ENCODE results near the gene CPN2. TPM values are rescaled to one million over a fixed set of nuclear protein-coding genes. Genes with fewer than 3 reads are reported as not detected.

CPN2 gene
- total and polyA plus RNA-seq, 10 of the 15 experiments (the other 5 are each of a cell fraction or from before 2014, with no cell fraction given), result not detected

DNA sequence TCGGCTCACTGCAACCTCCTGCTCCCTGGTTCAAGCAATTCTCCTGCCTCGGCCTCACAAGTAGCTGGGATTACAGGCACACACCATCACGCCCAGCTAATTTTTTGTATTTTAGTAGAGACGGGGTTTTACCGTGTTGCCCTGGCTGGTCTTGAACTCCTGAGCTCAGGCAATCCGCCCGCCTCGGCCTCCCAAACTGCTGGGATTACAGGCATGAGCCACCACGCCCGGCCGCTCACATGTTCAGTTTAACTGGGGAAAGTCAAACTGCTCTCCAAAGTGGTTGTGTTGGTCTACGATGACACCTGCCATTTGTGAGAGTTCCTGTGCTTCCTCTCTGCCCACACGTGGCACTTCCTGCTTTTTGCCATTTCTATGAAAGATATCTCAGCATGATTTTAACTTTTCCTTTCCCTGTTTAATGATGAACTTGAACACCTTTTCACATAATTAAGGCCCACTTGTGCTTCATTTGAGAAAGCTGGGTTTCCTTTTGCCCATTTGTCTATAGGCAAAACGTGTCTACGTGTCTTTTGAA, 48.8 kb upstream of the CPN2 start:
- intact Hi-C loops (cut with micrococcal nuclease; ENCODE audit: unreplicated experiment) (no loop called here), in situ Hi-C loops (cut with MboI) (no loop called here)
- H3K9me3 ChIP-seq (replicated peaks; ENCODE audit: control insufficient read depth, insufficient read depth, low read length), result no peaks in the 10 kb centered on the region
- H3K4me1 ChIP-seq (ENCODE audit: control insufficient read depth, insufficient read depth, low read length), result peaks cover 7% of the 10 kb centered on the region
- H3K4me2 ChIP-seq (ENCODE audit: control insufficient read depth, insufficient read depth), result no peak overlapping the region
- ChIA-PET CTCF (interaction anchor here (1.6 kb wide), 1 partner anchor 194 kb away, joined by 3 read pairs; no protein-coding TSS in a partner anchor), SMC1A (ENCODE audit: uncharacterized antibody, unreplicated experiment) (no interaction called here), POLR2A (interaction anchor here (0.6 kb wide), 1 partner anchor 456 kb away, joined by 4 read pairs; no protein-coding TSS in a partner anchor), RAD21 (ENCODE audit: unreplicated experiment) (no interaction called here)
- FAIRE-seq (no peak), DNase-seq (ENCODE audit: low read depth, low spot score) (no peak), ATAC-seq (no peak)
- H3K79me2 ChIP-seq (ENCODE audit: control insufficient read depth, insufficient read depth, low read length), result no peaks in the 10 kb centered on the region
- no TSS peak for BruUV-seq (replicated peaks)
- 73% methylated on average over 15 of the region's 15 CpGs for WGBS (ENCODE audit: insufficient coverage, insufficient replicate concordance, low lambda C conversion rate, missing lambda C conversion rate)
- H4K20me1 ChIP-seq (ENCODE audit: control insufficient read depth, insufficient read depth), result no peaks in the 10 kb centered on the region; the same call in 1 of the 2 replicates
- no peak overlapping the region for H3K9ac ChIP-seq (ENCODE audit: control insufficient read depth, insufficient read depth, low read length)
- no peak overlapping the region for H3K4me3 ChIP-seq
- no peaks in the 10 kb centered on the region; a peak in 1 of 4 replicates for H3K36me3 ChIP-seq (ENCODE audit: control insufficient read depth in 2 of 2, insufficient read depth in 2 of 2, low read length in 1 of 2)
- H3K27ac ChIP-seq (ENCODE audit: control insufficient read depth, insufficient read depth), result no peak overlapping the region
- no peak overlapping the region for H2AFZ ChIP-seq (ENCODE audit: control insufficient read depth, low read depth, low read length)
- peaks cover 7 to 10% of the 10 kb centered on the region in 2 experiments; a peak in 3 of 4 replicates for H3K27me3 ChIP-seq (replicated peaks in 1 of 2; ENCODE audit: control insufficient read depth in 2 of 2, insufficient read depth in 2 of 2, low read length in 1 of 2)
- TF ChIP-seq CEBPZ (IDR thresholded peaks at IDR 0.05; ENCODE audit: low read depth, low read length) (no peak), ASH2L (IDR thresholded peaks at IDR 0.05; ENCODE audit: borderline replicate concordance, low read depth) (no peak), RFX5 (IDR thresholded peaks at IDR 0.05; ENCODE audit: low read depth, low read length) (no peak), IRF4 (IDR thresholded peaks at IDR 0.05; ENCODE audit: low read depth, low read length) (no peak), MTA2 (IDR thresholded peaks at IDR 0.05; ENCODE audit: low read depth) (no peak), STAT1 (conservative IDR thresholded peaks at IDR 0.05) (no peak), SIN3A (IDR thresholded peaks at IDR 0.05; ENCODE audit: low read depth, low read length) (no peak), IKZF1 (conservative IDR thresholded peaks at IDR 0.05) (no peak), HSF1 (IDR thresholded peaks at IDR 0.05; ENCODE audit: low read depth, low read length) (no peak), EP300 (IDR thresholded peaks at IDR 0.05; ENCODE audit: borderline replicate concordance in 1 of 2, control insufficient read depth in 1 of 2, low read depth in 2 of 2, low read length in 2 of 2) (no peak), ZNF384 (IDR thresholded peaks at IDR 0.05; ENCODE audit: borderline replicate concordance, low read depth, low read length) (no peak), WRNIP1 (IDR thresholded peaks at IDR 0.05; ENCODE audit: borderline replicate concordance, low read depth, low read length) (no peak)
- TF ChIP-seq, protein P1, sequence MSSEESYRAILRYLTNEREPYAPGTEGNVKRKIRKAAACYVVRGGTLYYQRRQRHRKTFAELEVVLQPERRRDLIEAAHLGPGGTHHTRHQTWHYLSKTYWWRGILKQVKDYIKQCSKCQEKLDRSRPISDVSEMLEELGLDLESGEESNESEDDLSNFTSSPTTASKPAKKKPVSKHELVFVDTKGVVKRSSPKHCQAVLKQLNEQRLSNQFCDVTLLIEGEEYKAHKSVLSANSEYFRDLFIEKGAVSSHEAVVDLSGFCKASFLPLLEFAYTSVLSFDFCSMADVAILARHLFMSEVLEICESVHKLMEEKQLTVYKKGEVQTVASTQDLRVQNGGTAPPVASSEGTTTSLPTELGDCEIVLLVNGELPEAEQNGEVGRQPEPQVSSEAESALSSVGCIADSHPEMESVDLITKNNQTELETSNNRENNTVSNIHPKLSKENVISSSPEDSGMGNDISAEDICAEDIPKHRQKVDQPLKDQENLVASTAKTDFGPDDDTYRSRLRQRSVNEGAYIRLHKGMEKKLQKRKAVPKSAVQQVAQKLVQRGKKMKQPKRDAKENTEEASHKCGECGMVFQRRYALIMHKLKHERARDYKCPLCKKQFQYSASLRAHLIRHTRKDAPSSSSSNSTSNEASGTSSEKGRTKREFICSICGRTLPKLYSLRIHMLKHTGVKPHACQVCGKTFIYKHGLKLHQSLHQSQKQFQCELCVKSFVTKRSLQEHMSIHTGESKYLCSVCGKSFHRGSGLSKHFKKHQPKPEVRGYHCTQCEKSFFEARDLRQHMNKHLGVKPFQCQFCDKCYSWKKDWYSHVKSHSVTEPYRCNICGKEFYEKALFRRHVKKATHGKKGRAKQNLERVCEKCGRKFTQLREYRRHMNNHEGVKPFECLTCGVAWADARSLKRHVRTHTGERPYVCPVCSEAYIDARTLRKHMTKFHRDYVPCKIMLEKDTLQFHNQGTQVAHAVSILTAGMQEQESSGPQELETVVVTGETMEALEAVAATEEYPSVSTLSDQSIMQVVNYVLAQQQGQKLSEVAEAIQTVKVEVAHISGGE (CRISPR knock-in tag; IDR thresholded peaks at IDR 0.05), result no peak
- TF ChIP-seq, protein P2, sequence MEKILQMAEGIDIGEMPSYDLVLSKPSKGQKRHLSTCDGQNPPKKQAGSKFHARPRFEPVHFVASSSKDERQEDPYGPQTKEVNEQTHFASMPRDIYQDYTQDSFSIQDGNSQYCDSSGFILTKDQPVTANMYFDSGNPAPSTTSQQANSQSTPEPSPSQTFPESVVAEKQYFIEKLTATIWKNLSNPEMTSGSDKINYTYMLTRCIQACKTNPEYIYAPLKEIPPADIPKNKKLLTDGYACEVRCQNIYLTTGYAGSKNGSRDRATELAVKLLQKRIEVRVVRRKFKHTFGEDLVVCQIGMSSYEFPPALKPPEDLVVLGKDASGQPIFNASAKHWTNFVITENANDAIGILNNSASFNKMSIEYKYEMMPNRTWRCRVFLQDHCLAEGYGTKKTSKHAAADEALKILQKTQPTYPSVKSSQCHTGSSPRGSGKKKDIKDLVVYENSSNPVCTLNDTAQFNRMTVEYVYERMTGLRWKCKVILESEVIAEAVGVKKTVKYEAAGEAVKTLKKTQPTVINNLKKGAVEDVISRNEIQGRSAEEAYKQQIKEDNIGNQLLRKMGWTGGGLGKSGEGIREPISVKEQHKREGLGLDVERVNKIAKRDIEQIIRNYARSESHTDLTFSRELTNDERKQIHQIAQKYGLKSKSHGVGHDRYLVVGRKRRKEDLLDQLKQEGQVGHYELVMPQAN (conservative IDR thresholded peaks at IDR 0.05), result no peak
